ENCODE results near the gene STARD13. TPM values are rescaled to one million over a fixed set of nuclear protein-coding genes. Genes with fewer than 3 reads are reported as not detected.

Gene STARD13
- polyA plus RNA-seq, 3 donors = 20.5 to 26.8 (median 23.1) TPM

- no peak for DNase-seq
These were observed 134.9 kb downstream of the STARD13 start for GRCh38 chr13:33150662-33151061.

GRCh38 chr13:33150126-33150525, 135.4 kb downstream of the STARD13 start:
- DNase-seq = no peak

- DNase-seq = no peak
These were observed 137.7 kb downstream of the STARD13 start for GRCh38 chr13:33147832-33148231.

GRCh38 chr13:33146843-33147611, 138.5 kb downstream of the STARD13 start:
- no peak for DNase-seq

GRCh38 chr13:33145667-33146066, 139.9 kb downstream of the STARD13 start:
- no peak for DNase-seq

- DNase-seq = no peak
These were observed 141.2 kb downstream of the STARD13 start for GRCh38 chr13:33144358-33144784.

- no peak for DNase-seq
These were observed 145.6 kb downstream of the STARD13 start for GRCh38 chr13:33139780-33140535.

- DNase-seq = no peak
These were observed 146.4 kb downstream of the STARD13 start for GRCh38 chr13:33139184-33139583.

- no peak for DNase-seq
These were observed 147.1 kb downstream of the STARD13 start for GRCh38 chr13:33138441-33138840.

GRCh38 chr13:33137721-33138120, 147.8 kb downstream of the STARD13 start:
- no peak for DNase-seq

- DNase-seq = no peak
These were observed 150.5 kb downstream of the STARD13 start for GRCh38 chr13:33135097-33135496.

- no peak for DNase-seq
These were observed 151.3 kb downstream of the STARD13 start for GRCh38 chr13:33134213-33134612.

- DNase-seq = no peak
These were observed 152.7 kb downstream of the STARD13 start for GRCh38 chr13:33132644-33133440.

GRCh38 chr13:33129886-33130285, 155.7 kb downstream of the STARD13 start:
- DNase-seq = no peak

- no peak for DNase-seq
These were observed 156.3 kb downstream of the STARD13 start for GRCh38 chr13:33129094-33129832.

- no peak for DNase-seq
These were observed 157.4 kb downstream of the STARD13 start for GRCh38 chr13:33128134-33128533.

GRCh38 chr13:33127009-33127551, 158.5 kb downstream of the STARD13 start:
- DNase-seq = no peak

GRCh38 chr13:33125821-33126570, 159.6 kb downstream of the STARD13 start:
- no peak for DNase-seq

- no peak for DNase-seq
These were observed 162.3 kb downstream of the STARD13 start for GRCh38 chr13:33123066-33123859.

Measured in renal pelvis (tissue), 4 donors.